Endothelial cell of umbilical vein (primary cell): ENCODE results near the gene CHMP1B. TPM values are rescaled to one million over a fixed set of nuclear protein-coding genes. Genes with fewer than 3 reads are reported as not detected.
A peak's percentile ranks its signal among the peaks of the same experiment; 100 is the strongest.

ENCODE experiments used
- BruUV-seq: library from RNA; stranded (reverse); fragments of 400-500 nt; replicated peaks from 2 replicates; lab custom pipeline; 2021; lab: Mats Ljungman, UMichigan
- CTCF ChIA-PET: fragments of 300-600, 350-600 bp; sonication (Branson Sonifier 250); formaldehyde crosslinking; loops from one replicate; lab custom pipeline; 2021; ENCODE audit warnings: antibody characterized with exemption, inconsistent platforms; lab: Charles Lee
- POLR2A ChIA-PET: fragments of 300-600, 350-600 bp; sonication (Branson Sonifier 250); formaldehyde crosslinking; loops from one replicate; lab custom pipeline; 2021; ENCODE audit warnings: antibody characterized with exemption, inconsistent platforms; lab: Charles Lee
- DNase-seq: peaks from one replicate; pipeline ENCODE4 v3.0.0-alpha.2; 2011; ENCODE audit warnings: low read depth, low spot score
- FAIRE-seq: peaks from 2 replicates; lab custom pipeline; 2011; peaks lifted over from hg19 to GRCh38; lab: Jason Lieb, UNC
- H2AFZ ChIP-seq: 2 replicates; pipeline ENCODE4 v1.6.0; 2012; ENCODE audit warnings: low read depth, low read length, control low read depth, inconsistent platforms
- H3K27ac ChIP-seq: 2 replicates; pipeline ENCODE4 v1.5.1; 2011; ENCODE audit warnings: low read depth, mild to moderate bottlenecking, control low read depth, low read length, moderate library complexity; ENCODE audit not compliant: insufficient read depth
- H3K27me3 ChIP-seq, 2 experiments: 2 replicates each; pipeline versions ENCODE4 v1.6.0 to v1.6.1; 2011; ENCODE audit warnings: low read length in 2 of 2, mixed read lengths in 1 of 2; ENCODE audit not compliant: control insufficient read depth in 2 of 2, insufficient read depth in 2 of 2
- H3K36me3 ChIP-seq, 2 experiments: 2 replicates in 1 of 2; 3 replicates in 1 of 2; pipeline ENCODE4 v1.5.1; 2011; ENCODE audit warnings: low read length in 2 of 2, mild to moderate bottlenecking in 1 of 2, moderate library complexity in 1 of 2; ENCODE audit not compliant: control insufficient read depth in 2 of 2, insufficient read depth in 2 of 2; ENCODE audit errors: extremely low read depth in 1 of 2
- H3K4me1 ChIP-seq: 3 replicates; pipeline ENCODE4 v1.5.1; 2011; ENCODE audit warnings: mild to moderate bottlenecking, low read length; ENCODE audit not compliant: control insufficient read depth, insufficient read depth; ENCODE audit errors: extremely low read depth
- H3K4me2 ChIP-seq: 2 replicates; pipeline ENCODE4 v1.6.1; 2011; ENCODE audit warnings: low read length, control low read depth, mixed read lengths; ENCODE audit not compliant: insufficient read depth
- H3K4me3 ChIP-seq, 3 experiments: fragments of 200-600 bp in 1 of 3; sonication (generic), shearing (Covaris generic) in 1 of 3; replicated peaks in 1 of 3; 2 replicates each; pipeline ENCODE4 v1.5.1; 2011 to 2016; ENCODE audit warnings: control low read depth in 3 of 3, low read length in 3 of 3, mild to moderate bottlenecking in 2 of 3, inconsistent platforms in 1 of 3, low read depth in 1 of 3, moderate library complexity in 1 of 3; ENCODE audit not compliant: insufficient read depth in 1 of 3
- H3K79me2 ChIP-seq: 2 replicates; pipeline ENCODE4 v1.6.0; 2012; ENCODE audit warnings: low read length, inconsistent platforms; ENCODE audit not compliant: control insufficient read depth, insufficient read depth
- H3K9ac ChIP-seq: replicated peaks from 2 replicates; pipeline ENCODE3; 2011; ENCODE audit warnings: low read length, control low read depth; ENCODE audit not compliant: insufficient read depth; ENCODE audit errors: extremely low read depth
- H3K9me1 ChIP-seq: replicated peaks from 3 replicates; pipeline ENCODE4 v1.6.0; 2011; ENCODE audit warnings: mild to moderate bottlenecking, low read length; ENCODE audit not compliant: control insufficient read depth, insufficient read depth; ENCODE audit errors: extremely low read depth
- H3K9me3 ChIP-seq: replicated peaks from 2 replicates; pipeline ENCODE4 v1.5.1; 2012; ENCODE audit warnings: low read length, inconsistent platforms; ENCODE audit not compliant: control insufficient read depth, insufficient read depth
- H4K20me1 ChIP-seq: replicated peaks from 2 replicates; pipeline ENCODE3; 2011; ENCODE audit warnings: mild to moderate bottlenecking, low read length; ENCODE audit not compliant: control insufficient read depth, insufficient read depth; ENCODE audit errors: extremely low read depth
- CTCF ChIP-seq, 2 donors: IDR thresholded peaks; 1 replicate in 1 of 2; 2 replicates in 1 of 2; pipeline ENCODE4 v1.5.1; 2011; ENCODE audit warnings: low read length in 2 of 2, mild to moderate bottlenecking in 2 of 2, moderate library complexity in 2 of 2, control low read depth in 1 of 2, inconsistent platforms in 1 of 2, low read depth in 1 of 2; ENCODE audit not compliant: insufficient read depth in 1 of 2; ENCODE audit errors: extremely low read depth in 1 of 2
- EZH2 ChIP-seq: IDR thresholded peaks from 2 replicates; pipeline ENCODE4 v1.6.1; 2012; ENCODE audit warnings: borderline replicate concordance, low read depth, mild to moderate bottlenecking, moderate library complexity, low read length, inconsistent platforms; ENCODE audit not compliant: severe bottlenecking
- FOS ChIP-seq: IDR thresholded peaks from 2 replicates; pipeline ENCODE4 v1.6.1; 2011; ENCODE audit warnings: mild to moderate bottlenecking, low read length, moderate library complexity, borderline replicate concordance; ENCODE audit not compliant: insufficient read depth
- GATA2 ChIP-seq: IDR thresholded peaks from 2 replicates; pipeline ENCODE4 v1.7.0; 2011; ENCODE audit warnings: low read depth, mild to moderate bottlenecking, moderate library complexity, mixed read lengths, low read length; ENCODE audit not compliant: insufficient read length, insufficient read depth
- JUN ChIP-seq: IDR thresholded peaks from 2 replicates; pipeline ENCODE4 v1.6.1; 2011; ENCODE audit warnings: borderline replicate concordance, low read depth; ENCODE audit not compliant: insufficient read length, insufficient read depth
- MYC ChIP-seq: IDR thresholded peaks from one replicate; pipeline ENCODE4 v1.6.1; 2011; ENCODE audit warnings: mild to moderate bottlenecking, low read depth, low read length
- POLR2A ChIP-seq: IDR thresholded peaks from 2 replicates; pipeline ENCODE4 v1.6.1; 2012; ENCODE audit warnings: low read depth, mild to moderate bottlenecking, control low read depth, low read length
- POLR2AphosphoS5 ChIP-seq: IDR thresholded peaks from 2 replicates; pipeline ENCODE4 v1.6.1; 2012; ENCODE audit warnings: low read depth, mild to moderate bottlenecking, control low read depth, low read length, moderate library complexity; ENCODE audit not compliant: insufficient read depth
- dilution Hi-C: fragments of 300-500 bp; cut with MboI; formaldehyde crosslinking; loops from one replicate; pipeline ENCODE4 v1.15.0; 2019; ENCODE audit warnings: low sequenced_read_pairs; ENCODE audit not compliant: extremely low pct_ligation_motif_present
- intact Hi-C: fragments of 100-400 bp; cut with micrococcal nuclease; formaldehyde crosslinking; loops from one replicate; pipeline ENCODE4 v1.10.0; 2022
- polyA plus RNA-seq, 4 experiments: library from polyadenylated mRNA; depleted of rRNA in 3 of 4; stranded (reverse) in 3 of 4; unstranded in 1 of 4; fragments of >200 nt; gene quantifications; 2 replicates each; pipeline versions ENCODE4 v1.2.1 to v1.2.3, GENCODE V29; 2011 to 2012; ENCODE audit warnings: missing spikeins in 1 of 4
- total RNA-seq: library from RNA; stranded (reverse); gene quantifications from 2 replicates; pipeline ENCODE4 v1.2.3, GENCODE V29; 2021
- TF ChIP-seq, protein P1 (sequence below): IDR thresholded peaks from 2 replicates; pipeline ENCODE4 v1.6.1; 2011; ENCODE audit not compliant: insufficient read depth, insufficient read length

Gene CHMP1B
- total and polyA plus RNA-seq, 2 donors (not counting 3 experiments of a cell fraction or from before 2014, with no cell fraction given), result 24.0 to 27.0 TPM

DNA sequence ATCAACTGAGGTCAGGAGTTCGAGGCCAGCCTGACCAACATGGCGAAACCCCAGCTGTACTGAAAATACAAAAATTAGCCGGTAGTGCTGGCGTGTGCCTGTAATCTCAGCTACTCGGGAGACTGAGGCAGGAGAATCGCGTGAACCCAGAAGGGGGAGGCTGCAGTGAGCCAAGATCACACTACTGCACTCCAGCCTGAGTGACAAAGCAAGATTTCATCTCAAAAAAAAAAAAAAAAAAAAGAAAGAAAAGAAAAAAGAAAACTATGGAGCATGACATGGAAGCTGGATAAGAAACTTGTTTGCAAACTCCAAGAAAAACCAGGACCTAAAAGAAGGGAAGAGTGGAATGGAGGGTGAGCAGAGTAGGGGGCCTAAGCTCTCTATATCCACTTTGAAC, 1.9 kb upstream of the CHMP1B start:
- BruUV-seq, result no TSS peak
- dilution Hi-C loops, result no loop called here
- Histone ChIP-seq H3K27me3 (peaks cover 2 to 5% of the 10 kb centered on the region in 2 experiments), H4K20me1 (no peaks in the 10 kb centered on the region), H3K9ac (peak overlapping the region; percentile 4), H3K9me1 (no peaks in the 10 kb centered on the region), H3K36me3 (no peaks in the 10 kb centered on the region), H3K4me2 (no peak overlapping the region), H2AFZ (no peak overlapping the region), H3K9me3 (no peaks in the 10 kb centered on the region), H3K4me3 (no peak overlapping the region), H3K4me1 (peaks cover 21% of the 10 kb centered on the region), H3K79me2 (peaks cover 21% of the 10 kb centered on the region), H3K27ac (no peak overlapping the region)
- TF ChIP-seq POLR2A (no peak), FOS (no peak), EZH2 (no peak), GATA2 (no peak), POLR2AphosphoS5 (no peak), MYC (no peak), CTCF (IDR thresholded peaks at IDR 0.05; ENCODE audit: extremely low read depth in 1 of 2, insufficient read depth in 1 of 2, low read depth in 1 of 2, low read length in 2 of 2) (no peak), JUN (no peak)
- TF ChIP-seq, protein P1, sequence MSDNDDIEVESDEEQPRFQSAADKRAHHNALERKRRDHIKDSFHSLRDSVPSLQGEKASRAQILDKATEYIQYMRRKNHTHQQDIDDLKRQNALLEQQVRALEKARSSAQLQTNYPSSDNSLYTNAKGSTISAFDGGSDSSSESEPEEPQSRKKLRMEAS, result no peak
- ChIA-PET POLR2A (interaction anchor here (0.6 kb wide), 1 partner anchor 160 kb away, joined by 6 read pairs; the partner anchor contains the start of gene GNAL), CTCF (interaction anchor here (1.3 to 2.1 kb wide), 2 partner anchors 11 to 116 kb away, joined by 3 to 8 read pairs; no protein-coding TSS in a partner anchor)
- FAIRE-seq (no peak), DNase-seq (no peak)
- intact Hi-C loops, result no loop called here
